DMS 273 (cell line): Measurements from ENCODE around the gene SLC35E2B.
"Not testable (repeated sequence)": the region's sequence is repeated elsewhere in the genome, so short reads cannot be mapped to it uniquely, and the experiment has no call there.

Experiments used
- DNase-seq: peaks from one replicate; lab custom pipeline; 2025; ENCODE audit not compliant: unreplicated experiment; lab: John Stamatoyannopoulos, UW

Gene SLC35E2B

GRCh38 chr1:1692714-1693647, at the start of gene SLC35E2B:
SLC35E2B (minus strand) TSS chr1:1692795; CDS start chr1:1676699, 16,096 bp downstream.
- peak; percentile 96 for DNase-seq

DNA sequence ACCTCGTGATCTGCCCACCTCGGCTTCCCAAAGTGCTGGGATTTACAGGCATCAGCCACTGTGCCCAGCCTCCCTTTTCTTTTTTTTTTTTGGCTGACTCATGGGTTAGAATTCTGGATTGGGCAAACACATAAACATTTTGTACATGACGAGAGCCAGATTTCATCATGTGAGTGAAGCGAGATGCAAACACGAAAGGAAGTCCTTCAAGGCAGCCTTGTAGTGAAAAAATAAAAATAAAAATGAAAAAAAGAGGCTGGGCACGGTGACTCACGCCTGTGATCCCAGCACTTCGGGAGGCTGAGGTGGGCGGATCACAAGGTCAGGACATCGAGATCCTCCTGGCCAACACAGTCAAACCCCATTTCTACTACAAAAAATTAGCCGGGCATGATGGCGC, 48.4 kb upstream of the SLC35E2B start:
- not testable (repeated sequence) for DNase-seq

DNA sequence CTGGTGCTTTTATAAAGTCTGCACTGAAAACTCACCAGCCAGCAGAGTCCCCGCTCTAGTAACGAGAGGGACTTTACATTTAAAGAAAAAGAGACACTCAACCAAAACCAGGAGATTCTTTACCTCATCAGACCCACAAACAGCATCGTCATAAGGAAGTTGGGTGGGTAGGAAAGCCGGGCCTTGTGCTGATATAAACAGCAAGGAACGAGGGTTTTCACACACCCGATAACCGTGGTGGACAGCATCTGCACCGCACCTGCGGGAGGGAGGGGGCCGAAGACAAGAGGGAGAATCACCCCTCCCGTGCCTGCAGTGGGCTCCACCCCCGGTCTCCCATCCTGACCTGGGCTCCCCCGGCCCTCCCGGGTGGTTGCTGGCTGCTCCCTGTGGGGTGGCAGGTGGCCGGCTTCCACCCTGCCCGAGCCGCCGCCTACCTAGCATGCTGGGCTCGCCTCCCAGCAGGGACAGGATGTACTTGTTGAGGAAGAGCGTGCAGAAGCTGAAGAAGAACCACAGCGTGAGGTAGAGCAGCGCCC, 46.3 kb upstream of the SLC35E2B start:
- not testable (repeated sequence) for DNase-seq

- not testable (repeated sequence) for DNase-seq
These were observed 45.3 kb upstream of the SLC35E2B start for GRCh38 chr1:1737675-1738590.

GRCh38 chr1:1732381-1732780, 39.8 kb upstream of the SLC35E2B start:
- no peak for DNase-seq

- no peak for DNase-seq
These were observed 38.3 kb upstream of the SLC35E2B start for GRCh38 chr1:1730870-1731269.

- not testable (repeated sequence) for DNase-seq
These were observed 37.6 kb upstream of the SLC35E2B start for GRCh38 chr1:1730230-1730629.

GRCh38 chr1:1729116-1729816, 36.7 kb upstream of the SLC35E2B start:
- DNase-seq = not testable (repeated sequence)

DNA sequence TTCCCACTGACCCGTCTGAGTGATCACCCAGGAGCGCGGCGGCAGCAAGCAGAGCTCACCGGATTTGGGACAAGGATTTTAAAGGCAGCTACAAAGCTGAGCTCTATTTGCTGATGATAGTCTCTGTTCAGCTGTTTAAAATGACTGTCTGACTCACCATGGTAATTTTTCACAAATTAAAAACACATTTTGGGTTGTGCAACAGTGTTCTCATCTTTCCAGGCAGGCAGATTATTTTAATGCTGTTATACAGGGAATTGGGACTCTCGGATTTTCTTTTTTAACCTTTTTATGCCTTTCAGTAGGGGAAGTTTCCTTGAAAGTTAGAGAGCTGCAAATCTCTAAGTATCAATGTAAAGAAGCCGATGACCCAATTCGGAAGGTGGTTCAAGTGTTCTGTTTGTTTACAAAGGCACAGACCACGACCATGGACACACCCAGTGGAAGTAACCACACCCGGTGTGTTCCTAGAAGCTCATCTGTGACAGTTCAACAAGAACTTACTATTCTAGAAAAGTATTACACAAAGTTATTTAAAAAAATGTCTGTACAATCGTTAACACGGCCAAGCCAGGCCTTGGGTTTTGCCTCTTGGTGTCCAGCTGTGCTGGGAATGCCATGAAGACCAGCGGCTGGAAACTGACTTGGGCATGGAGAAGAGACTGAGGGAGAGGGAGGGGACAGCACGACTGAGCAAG, 35.9 kb upstream of the SLC35E2B start:
- DNase-seq = not testable (repeated sequence)

DNA sequence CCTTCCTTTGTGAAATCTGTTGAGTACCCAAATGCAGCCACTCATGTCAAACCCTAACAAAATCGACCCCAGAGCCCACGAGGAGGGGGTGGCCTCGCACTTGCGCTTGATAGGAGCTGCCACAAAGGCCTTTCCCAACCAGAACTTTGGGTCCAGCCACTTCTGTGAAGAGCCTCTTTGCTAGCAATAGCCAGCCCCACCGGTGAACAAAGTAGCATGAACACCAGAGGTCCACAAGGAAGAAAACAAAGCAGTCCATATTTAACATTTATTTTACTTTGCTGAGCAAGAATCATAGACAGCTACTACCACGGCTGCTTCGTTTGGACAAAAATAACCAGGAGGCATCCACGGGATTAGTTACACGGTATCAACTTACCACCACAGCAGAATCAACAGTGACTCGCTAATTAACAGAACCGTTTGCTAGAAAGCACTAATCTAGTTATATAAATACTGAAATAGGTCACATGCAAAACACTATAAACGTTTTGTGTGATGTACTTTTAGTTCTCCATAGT, 34.6 kb upstream of the SLC35E2B start:
- not testable (repeated sequence) for DNase-seq

- DNase-seq = not testable (repeated sequence)
These were observed 33.5 kb upstream of the SLC35E2B start for GRCh38 chr1:1726088-1726487.

DNA sequence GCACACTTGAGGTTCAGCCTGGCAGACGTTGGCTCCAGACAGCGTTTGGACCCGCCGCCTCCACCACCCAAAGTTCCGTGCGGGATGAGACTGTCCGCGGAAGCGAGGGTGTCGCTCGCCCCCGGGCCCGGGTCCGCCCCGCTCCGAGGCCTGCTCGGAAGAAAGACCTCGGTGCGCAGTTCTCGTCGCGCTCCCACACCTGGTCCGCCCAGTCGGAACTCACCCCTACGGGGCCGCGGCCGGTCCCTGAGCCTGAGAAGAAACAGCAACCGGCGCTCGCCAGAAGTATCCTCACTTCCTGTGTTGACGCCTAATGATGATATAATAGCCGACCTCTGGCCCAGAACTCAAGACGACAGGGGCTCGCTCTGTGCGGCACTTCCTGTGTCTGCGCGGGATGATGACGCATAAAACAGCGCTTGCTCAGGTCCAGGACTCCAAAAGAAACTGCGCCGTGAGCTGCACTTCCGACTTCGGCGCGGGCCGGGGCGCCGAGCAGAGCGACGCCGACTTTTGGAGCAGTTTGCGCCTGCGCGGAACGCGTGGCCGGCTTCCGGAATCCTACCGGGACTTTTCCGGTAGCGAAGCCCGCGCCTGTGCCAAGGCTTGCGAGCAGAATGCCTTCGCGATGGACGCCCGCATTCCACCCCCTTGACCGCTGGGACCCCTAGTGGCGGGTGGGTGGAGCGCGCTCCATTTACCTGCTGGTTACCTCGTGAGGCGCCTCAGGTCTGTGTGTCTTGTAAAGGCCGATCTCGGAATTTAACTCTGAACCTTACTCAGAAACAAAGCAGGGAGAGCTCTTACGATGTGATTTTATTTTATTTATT, 31.7 kb upstream of the SLC35E2B start, which contains the start of gene CDK11A:
Gene CDK11A (minus strand): TSS at position 323 of the 830 bp plus-strand sequence. CDS start 1,539 bp downstream, outside the sequence.
- DNase-seq = peak; percentile 100

DNA sequence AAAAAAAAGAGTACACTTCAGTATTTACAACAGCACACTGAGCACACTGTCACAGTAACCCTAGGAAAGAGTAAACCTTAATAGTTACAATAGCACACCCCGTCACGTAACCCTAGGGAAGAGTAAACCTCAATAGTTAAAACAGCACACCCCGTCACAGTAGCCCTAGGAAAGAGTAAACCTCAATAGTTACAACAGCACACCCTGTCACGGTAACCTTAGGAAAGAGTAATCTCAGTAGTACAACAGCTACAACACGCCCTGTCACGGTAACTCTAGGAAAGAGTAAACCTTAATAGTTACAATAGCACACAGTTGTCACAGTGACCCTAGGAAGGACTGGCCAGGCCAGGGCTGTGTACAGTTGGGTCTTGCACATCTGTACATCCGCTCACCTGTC, 28.6 kb upstream of the SLC35E2B start:
- no peak for DNase-seq

- not testable (repeated sequence) for DNase-seq
These were observed 22.7 kb upstream of the SLC35E2B start for GRCh38 chr1:1715109-1715883.

DNA sequence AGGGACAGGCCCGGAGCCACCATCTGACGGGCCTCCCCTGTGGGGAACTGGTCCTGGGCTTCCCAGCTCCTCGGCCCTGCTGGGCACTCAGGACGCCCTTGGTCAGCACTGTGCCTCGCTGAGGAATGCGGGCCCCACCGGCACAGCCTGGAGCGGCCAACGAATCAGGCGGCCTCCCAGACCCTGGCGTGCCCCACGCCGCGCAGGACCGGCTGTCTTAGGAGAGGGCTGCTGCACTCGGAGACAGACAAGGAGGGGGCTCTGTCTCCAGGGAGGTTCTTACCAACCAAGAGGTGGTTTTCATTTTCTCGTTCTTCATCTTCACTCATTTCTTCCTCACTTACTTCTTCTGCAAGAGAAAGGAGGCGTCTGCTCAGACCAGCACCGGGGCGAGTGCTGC, 15.3 kb upstream of the SLC35E2B start:
- DNase-seq = not testable (repeated sequence)

- not testable (repeated sequence) for DNase-seq
These were observed 14.6 kb upstream of the SLC35E2B start for GRCh38 chr1:1707241-1707640.

DNA sequence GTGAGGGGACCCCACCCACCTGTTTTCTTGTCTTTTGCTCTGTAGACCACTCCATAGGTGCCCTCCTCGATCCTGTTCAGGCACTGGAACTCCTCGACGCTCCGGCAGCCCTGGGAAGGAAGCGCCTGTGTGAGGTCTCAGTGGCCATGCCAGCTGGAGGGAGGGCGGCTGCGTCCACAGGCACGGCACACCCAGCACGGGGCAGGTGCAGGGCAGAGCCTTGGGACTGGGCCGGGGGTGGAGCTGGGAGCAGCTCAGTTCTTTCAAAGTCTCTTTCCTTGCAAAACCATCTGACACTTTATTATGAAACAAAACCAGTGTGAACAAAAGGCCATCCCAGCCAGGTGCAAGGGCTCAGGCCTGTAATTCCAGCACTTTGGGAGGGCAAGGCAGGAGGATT, 13.0 kb upstream of the SLC35E2B start:
- not testable (repeated sequence) for DNase-seq
